Measurements from ENCODE around the gene CPT1B.
"Not testable (repeated sequence)": the region's sequence is repeated elsewhere in the genome, so short reads cannot be mapped to it uniquely, and the experiment has no call there.

CPT1B gene

GRCh38 chr22:50612168-50612527 lies 33.9 kb upstream of the CPT1B start:
- no peak for DNase-seq (ENCODE audit: extremely low read depth, low read depth)
- no peak for TF ChIP-seq CTCF (IDR thresholded peaks at IDR 0.05; ENCODE audit: low read depth, low read length)

- DNase-seq (ENCODE audit: extremely low read depth, low read depth): no peak
- TF ChIP-seq CTCF (IDR thresholded peaks at IDR 0.05; ENCODE audit: low read depth, low read length): no peak
Measured at GRCh38 chr22:50611341-50612060, 33.3 kb upstream of the CPT1B start.

- TF ChIP-seq CTCF (IDR thresholded peaks at IDR 0.05; ENCODE audit: low read depth, low read length): no peak
- DNase-seq (ENCODE audit: extremely low read depth, low read depth): no peak
Measured at GRCh38 chr22:50610581-50610980, 32.4 kb upstream of the CPT1B start.

GRCh38 chr22:50610041-50610451 lies 31.8 kb upstream of the CPT1B start:
- no peak for DNase-seq (ENCODE audit: extremely low read depth, low read depth)
- TF ChIP-seq CTCF (IDR thresholded peaks at IDR 0.05; ENCODE audit: low read depth, low read length): no peak

- TF ChIP-seq CTCF (IDR thresholded peaks at IDR 0.05; ENCODE audit: low read depth, low read length): no peak
- no peak for DNase-seq (ENCODE audit: extremely low read depth, low read depth)
Measured at GRCh38 chr22:50609599-50609998, 31.4 kb upstream of the CPT1B start.

GRCh38 chr22:50608996-50609395 lies 30.8 kb upstream of the CPT1B start:
- no peak for DNase-seq (ENCODE audit: extremely low read depth, low read depth)
- TF ChIP-seq CTCF (IDR thresholded peaks at IDR 0.05; ENCODE audit: low read depth, low read length): no peak

- not testable (repeated sequence) for DNase-seq (ENCODE audit: extremely low read depth, low read depth)
Measured at GRCh38 chr22:50608058-50608840, 30.0 kb upstream of the CPT1B start.

Data from AG09319 (cell line).